HG03521 (cell line): Measurements from ENCODE around the gene SMIM41.
A peak's percentile ranks its signal among the peaks of the same experiment; 100 is the strongest.

Source experiments
- ATAC-seq: cut with Tn5 transposase; IDR thresholded peaks from one replicate; pipeline ENCODE4 v1.9.1; 2021; ENCODE audit warnings: mild to moderate bottlenecking, moderate library complexity; ENCODE audit not compliant: unreplicated experiment

Gene SMIM41

DNA sequence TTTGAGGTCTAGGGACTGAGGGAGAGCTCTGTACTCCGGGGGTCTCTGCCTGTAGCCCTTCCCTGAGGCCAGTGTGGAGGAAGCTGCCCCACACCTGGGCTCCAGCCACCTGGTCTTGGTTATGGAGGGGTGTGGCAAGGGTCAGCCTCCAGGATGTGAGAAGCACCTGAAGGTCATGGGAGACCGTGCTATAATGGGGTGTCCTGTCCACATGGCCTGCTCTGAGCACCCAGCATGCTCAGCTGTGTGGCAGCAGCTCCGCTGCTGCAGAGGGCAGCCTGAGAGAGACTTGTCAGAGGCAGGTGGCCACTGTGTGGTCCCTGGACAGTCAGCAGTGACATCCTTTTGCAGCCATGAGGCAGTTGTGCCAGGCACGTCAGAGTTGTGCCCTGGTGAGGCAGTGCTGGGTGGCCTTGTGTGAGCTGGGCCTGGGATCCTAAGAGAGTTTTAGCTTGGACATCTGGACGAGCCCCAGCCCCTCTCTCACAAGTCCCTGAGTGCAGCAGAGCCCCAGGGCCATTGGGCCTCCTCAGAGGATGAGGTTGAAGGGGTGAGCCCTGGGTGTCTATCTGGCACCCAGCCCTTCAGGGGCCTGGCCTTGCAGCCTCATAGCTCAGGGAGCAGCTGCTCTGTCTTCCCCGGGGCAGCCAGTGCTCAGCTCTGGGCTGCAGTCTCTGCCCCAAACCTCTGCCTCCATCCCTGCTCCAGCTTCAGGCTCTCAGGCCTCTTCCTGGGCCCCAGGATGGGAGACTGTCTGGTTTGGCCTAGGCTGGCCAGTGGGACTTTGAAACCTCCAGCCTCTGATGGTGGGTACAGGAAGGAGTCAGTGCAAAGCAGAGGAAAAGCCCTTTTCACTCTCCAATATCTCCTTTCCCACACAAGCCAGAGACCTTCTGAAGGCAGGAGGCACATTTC lies 17.1 kb upstream of the SMIM41 start:
- no peak for ATAC-seq

DNA sequence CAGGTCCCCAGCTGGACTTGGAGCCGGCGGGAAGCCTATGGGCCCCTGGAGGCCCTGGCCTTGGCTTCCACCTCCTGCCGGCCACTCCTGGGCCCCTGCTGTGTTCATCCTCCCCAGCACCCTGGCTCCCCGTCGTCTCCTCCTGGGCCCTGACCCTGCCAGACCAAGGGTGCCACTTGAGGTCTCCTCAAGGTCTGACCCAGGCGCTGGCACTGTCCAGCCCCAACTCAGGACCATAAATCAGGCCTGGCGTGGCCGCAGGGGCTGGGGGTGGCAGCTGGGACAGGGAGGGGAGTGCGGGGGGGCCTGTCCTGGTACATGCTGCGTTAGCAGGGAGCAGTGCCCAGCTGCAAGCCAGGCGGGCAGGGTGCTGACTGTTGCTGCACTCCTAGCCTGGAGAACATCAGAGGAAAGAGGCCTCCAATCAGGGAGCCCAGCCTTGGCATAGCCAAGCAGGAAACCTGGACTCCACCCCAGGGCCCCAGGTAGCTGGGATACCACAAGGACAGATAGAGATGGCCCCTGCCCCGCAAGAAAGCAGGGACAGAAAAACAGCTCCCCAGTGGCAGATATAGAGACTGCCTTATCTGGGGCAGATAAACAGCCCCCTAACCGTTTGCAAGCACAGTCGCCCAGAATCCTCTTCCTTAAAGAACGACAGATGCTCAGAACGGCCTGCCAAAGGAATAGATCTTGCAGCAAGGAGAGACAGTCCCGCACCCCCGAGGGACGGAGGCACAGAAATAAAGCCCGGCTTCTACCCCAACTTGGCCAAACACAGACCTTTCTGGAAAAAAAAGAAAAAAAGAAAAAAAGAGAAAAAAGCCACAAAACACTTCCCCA lies 16.2 kb upstream of the SMIM41 start:
- no peak for ATAC-seq

DNA sequence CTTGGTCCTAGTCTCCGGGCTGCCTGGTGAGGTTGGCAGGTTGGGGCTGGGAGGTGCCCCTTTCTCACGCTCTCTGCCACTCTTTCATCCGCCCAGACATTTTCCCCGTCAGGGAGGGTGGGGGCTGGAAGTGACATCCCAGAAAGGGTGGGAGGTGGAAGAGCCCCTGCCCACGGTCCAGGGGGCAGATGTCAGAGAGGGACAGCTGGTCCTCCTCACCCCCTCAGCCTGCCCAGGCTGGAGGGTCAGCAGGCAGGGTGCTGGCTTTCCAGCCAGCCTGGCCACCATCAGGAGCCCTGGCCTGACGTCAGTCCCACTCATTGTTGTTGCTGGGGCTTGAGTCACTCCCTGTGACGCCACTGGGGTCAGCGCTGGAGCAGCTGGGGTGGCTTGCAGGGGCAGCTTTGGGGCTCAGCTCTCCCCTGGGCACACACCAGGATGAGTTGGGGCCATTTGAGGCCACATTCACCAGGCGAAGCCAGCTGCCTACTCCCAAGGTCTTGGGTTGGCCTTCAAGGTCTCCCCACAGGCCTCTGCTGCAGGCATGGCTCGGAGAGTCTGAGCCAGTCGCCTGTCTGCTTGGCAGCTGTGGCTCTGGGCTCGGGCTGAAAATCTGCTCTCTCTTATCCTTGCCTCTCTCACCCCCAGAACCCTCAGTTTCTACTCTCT lies 15.4 kb upstream of the SMIM41 start:
- no peak for ATAC-seq

DNA sequence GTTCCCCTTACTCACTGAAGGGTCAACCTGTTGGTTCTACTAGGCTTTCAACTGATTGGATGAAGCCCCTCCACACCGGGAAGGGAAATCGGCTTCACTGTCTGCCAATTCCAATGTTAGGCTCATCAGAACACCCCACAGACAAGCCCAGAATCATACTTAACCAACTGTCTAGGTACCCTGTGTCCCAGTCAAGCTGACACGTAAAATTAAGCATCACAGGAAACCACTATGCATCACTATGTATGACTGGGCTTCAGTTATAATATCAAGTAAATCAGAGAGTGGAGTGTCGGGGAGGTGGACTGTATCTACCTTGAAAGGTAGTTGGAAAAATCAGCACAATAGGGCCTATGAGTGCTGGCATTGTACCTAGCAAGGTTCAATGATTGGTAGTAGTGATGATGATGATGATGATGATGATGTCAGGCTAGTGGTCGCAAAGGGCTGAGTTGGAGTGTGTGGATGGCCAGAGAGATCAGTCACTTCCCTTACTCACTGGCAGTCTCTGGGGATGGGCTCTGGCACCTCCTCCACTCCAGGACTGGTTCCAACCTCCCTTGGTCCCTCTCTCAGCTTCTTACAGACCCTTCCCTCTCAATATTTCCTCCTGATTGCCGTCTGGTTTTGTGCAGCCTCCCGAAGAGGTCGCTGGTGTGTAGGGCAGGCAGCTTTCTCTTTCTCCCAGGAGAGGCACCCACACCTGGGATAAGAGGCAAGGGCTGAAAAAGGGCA lies 13.0 kb upstream of the SMIM41 start:
- ATAC-seq = no peak

DNA sequence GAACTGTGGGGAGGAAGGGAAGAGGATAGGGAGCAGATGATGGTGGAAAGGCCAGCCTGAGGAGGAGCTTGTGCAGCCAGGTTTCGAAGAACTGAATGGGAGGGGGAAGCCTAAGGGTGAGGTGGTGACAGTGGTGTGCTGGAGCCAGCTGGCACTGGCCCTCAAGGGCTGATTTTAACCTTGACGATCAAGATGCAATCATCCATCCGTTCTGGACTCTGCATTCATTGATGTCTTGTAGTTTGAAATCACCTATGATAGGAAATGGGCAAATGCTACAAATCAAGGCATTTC lies 12.5 kb upstream of the SMIM41 start:
- ATAC-seq = no peak

DNA sequence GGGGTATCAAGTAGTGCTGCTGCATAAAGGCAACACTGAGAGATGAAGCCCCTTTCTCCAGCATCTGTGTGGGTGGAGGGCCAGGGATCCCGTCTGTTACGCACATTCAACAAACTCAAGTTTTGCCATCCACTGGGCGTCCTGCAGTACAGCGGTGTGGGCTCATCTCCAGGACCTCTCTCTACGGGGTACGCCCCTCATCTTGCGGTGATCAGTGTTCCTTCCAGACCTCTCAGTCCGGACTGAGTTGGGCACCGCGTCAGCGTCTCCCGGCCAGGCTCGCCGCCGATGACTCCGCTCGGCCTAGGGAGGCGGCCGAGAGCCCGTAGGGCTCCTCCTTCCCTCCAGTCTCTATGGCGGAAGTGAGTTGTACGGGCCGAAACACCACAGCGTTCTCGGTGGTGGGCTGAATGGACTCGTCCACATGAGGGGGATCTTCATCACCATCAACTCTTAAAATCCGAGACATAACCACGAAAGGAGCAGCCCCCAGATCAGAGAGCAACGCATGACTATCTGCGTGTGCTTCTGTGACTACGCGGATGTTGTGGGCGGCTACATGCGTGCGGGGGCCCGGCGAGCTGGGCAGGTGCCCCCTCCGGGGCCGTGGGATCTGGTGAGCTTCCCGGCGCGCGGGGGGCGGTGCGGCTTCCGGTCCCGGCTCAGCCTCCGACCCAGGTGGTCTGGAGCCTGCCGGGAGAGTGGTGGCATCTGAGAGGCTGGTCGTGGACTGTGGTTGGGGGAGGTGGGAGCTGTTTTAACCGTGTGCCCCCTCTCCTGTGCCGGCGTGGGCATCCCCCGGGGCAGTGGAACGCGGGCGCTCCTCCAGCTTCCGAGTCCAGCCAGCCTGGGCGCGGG lies 9.9 kb upstream of the SMIM41 start, which contains the start of gene ATG101:
Gene ATG101, plus strand, starts transcription at position 652 of the 858 bp plus-strand sequence. CDS start 3,673 bp downstream, outside the sequence.
- ATAC-seq = peak; percentile 90

DNA sequence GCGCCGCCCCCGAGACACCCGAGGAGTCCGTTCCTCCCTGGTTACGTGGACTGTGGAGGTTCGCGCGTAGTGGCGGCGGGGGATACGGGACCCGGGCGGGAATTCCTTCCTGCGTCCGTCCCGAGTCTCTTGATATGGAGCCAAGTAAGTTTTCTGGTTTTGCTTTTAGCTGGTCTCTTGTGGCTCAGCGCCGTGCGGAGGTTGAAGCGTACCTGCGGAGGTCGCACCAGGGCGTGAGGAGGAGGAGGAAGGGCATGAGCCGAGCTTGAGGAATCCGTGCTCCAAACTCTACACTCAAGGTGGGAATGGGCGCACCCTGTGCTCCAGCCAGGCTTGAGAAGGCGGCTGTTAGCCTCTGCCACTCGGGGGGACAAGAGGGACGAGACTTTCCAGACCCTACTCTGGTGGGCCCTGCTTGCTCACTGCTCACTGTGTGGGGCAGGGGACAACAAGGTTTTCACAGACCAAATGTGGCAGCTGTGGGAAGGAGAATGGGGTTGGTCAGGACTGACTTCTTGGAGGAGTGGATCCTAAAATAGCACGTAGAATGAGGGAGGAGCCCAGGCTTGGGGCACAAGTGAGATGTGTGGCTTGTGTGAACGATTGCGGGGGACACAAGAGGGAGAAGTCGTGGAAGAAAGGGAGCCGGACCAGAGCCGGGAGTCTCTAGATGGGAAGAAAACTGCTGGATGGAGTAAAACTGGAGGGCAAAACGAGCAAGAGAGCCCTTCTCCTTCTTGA lies 9.1 kb upstream of the SMIM41 start:
- no peak for ATAC-seq

DNA sequence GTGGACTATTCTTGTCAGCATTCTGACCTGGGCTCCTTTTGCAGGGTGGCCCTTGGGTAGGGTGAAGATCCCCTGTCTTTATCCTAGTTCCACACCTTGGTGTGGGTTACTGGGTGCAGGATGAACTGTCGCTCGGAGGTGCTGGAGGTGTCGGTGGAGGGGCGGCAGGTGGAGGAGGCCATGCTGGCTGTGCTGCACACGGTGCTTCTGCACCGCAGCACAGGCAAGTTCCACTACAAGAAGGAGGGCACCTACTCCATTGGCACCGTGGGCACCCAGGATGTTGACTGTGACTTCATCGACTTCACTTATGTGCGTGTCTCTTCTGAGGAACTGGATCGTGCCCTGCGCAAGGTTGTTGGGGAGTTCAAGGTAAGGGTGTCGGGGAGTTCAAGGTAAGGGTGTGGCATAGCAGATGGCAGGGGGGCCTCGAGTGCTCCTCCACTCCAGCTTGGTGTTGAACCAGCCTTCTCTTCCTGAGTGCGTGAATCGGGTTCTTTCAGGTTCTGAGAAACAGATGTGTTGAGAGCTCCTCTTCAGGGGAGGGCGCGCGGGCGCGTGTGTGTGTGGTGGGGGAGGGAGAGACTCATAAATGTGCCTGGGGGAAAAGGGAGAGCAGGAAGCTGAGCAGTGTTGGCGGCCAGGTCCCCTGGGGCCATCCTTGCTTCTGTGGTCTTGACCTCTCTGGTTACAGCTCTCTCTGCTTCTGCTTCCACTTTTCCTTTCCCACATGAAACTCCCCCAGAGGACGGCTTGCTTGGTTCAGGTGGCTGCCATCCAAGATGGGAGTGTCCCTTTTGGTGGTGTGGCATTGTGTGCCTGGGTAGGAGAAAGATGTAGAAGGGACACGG lies 5.7 kb upstream of the SMIM41 start:
- no peak for ATAC-seq

DNA sequence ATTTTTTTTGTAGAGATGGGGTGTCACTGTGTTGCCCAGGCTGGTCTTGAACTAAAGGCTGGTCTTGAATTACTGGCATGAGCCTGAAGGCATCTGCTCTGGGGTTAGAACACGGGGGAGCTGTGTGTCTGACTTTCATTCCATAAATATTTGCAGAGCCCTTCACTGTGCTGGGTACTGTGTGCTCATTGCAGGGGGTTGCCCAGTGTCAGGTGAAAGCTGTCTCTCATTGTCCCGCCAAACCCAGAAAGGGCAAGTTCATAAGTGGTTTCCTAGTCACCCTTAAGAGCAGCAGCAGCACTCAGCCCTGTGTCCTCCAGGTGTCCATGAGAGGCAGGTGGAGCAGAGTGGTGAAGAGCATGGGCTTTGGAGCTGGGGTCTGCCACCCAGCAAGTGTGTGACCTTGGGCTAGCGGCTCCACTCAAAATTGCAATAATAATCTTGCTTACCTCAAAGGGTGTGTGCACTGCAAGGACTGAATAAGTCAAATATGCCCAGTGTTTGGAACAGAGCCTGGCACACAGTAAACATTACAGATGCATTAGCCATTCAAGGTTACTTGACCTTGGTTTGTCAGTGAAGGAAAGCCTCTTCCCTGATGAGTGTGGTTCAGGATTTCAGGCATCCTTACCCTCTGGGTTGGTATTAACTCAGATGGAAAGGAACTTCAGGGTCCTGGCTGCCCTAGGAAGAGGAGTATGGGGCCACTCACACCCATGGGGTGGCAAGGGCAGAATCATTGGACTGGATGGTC lies 4.4 kb upstream of the SMIM41 start:
- no peak for ATAC-seq

DNA sequence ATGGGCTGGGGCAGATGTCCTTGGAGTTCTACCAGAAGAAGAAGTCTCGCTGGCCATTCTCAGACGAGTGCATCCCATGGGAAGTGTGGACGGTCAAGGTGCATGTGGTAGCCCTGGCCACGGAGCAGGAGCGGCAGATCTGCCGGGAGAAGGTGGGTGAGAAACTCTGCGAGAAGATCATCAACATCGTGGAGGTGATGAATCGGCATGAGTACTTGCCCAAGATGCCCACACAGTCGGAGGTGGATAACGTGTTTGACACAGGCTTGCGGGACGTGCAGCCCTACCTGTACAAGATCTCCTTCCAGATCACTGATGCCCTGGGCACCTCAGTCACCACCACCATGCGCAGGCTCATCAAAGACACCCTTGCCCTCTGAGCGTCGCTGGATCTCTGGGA lies 2.7 kb upstream of the SMIM41 start:
- ATAC-seq = no peak

DNA sequence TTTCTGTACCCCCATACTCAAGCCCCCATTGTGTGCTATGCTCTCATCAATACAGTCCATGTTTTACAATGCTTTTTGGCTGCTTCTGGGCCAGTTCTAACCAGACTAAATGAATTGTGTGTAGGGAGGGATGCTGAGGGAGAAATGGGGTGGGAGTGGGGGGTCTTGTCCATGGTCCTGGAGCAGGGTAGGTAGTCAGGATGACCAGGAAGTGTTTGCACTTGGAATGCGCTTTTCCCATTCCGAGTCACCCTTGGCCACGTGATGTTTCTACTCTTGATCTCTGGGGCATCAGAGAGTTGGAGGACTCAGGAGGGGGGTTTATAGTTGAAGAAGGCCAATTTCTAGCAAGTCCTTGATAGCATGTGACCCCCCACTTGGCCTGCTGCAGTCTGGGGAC lies 1.2 kb upstream of the SMIM41 start:
- no peak for ATAC-seq

DNA sequence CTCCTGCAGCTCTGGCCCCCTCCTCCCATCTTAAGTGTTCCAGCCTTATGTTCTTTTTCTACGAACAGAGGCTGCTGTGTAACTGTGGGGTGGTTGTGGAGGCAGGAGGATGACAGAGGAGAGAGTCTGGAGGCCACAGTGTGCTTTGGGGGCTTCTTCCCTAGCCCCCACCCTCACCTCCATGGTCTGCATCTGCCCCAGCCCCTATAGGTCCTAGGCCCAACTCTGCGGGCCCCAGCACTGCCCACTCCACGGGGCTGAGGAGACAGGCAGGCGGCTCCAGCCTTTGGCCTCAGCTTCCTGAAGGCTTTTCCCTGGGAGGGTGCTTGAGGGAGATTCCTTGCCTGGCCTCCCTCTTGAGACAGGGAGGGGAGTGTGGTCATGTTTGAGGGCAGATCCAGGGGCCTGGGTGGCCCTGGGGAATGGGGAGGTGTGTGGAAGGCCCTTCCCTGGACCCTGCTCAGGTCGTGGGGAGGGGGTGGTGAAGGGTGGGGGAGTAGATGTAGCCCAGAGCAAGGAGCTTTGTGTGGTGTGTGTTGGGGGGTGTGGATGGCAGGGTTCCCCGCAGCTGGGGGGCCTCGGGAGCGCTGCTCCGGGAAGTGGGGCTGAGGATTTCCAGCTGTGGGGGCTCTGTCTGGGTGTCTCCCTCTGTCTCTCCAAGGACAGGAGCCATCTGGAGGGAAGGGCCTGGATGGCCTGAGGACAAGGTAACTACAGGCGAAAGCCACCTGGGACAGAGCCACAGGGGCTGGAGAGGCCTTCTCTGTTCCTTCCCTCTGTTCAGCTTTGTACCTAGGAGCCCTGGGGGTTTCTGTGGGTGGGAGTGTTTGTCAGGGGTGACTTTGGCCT lies 1.1 kb downstream of the SMIM41 start:
- ATAC-seq = no peak

DNA sequence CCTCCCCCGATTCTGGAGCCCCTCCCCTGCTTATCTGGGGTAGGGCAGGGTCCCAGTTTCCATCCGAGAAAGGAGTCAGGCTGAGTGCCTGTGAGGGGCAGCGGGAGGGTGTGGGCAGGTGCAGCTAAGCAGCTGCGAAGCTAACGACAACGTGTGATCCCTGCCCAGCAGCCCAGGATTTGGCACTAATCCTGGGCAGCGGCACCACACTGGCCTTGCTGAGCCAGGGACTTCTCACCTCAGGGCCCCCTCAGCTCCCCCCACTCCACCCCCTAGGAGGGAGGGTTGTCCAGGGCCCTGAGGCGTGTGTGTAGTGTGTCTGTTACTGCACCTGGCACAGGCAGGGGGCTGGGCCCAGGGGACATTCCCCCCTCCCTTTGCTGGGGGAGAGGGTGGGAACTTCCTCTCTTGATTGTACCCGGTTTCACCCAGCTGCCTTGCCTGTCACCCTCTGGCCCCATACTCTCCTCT lies 1.8 kb downstream of the SMIM41 start:
- no peak for ATAC-seq

DNA sequence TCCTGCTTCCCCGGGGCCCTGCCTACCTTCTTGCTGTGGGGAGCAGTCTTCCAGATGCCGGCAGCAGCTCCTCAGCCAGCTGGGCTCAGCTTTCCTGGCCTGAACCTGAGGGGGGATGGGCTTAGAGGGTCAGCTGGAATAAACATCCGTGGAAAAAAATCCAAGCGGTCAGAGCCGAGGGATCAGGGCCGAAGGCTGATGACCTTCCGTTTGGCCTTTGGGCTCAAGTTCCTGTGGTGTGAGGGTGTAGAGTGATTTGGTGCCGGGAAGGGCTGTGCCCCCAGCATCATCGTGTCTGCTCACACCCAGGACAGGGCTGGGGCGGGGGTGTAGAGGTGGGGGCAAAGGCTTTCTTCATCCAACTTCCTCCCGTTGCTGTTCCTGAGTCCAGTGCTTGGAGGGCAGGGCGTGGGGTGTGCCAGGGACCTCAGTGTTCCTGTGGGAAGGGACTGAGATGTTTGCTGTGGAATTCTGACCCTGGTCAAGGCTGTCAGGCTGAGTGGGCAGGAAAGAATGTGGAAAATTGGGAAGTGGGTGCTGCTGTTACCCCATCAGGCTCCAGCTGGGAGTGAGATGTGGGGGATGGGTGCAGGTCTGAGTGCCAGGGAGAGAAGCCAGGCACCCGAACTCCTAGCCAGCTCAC lies 2.6 kb downstream of the SMIM41 start:
- no peak for ATAC-seq

DNA sequence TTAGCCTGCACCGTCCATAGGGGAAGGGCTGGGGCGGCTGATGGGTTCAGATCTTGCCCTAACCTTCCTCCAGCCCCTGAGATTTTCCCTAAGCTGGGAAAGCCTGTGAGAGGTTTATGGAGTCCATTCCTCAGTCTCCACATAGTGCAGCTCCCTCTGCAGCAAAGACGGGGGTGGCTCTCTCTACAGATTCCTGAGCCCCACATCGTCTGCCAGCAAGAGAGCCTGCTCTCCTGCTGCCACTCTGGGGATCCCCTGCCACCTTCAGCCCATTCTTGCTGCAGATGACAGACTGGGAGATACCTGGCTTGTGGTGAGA lies 3.1 kb downstream of the SMIM41 start:
- no peak for ATAC-seq

DNA sequence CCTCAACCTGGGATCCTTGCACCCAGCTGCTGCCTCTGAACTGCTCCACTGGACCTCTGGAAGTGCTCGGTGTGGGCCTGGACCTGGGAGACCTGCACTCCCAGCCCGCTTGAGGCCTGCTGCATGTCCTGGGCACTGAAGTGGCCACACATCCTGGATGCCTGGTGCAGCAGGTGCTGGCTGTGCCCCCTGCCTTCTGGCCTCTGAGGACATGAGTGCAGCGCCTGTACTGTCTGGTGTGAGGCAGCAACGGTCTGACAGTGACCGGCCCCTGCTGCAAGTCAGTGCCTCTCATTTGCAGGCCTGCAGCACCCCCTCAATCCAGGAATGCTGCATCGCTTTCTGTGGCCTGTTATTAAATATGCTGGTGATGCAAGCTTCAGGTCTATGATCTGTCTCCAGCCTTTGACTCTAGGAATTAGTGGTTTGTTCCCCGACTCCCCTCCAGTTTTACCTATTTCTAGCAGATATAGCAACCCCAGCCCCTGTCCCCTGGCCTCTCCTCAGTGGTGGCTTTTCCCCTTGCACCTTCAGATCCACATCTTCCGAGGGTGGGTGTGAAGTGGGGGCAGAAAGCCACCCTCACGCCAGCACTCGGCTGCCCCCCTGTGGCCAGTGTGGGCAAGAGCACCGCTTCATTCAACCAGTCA lies 3.6 kb downstream of the SMIM41 start:
- ATAC-seq = no peak
